ENCODE measurements around the gene TECRL. TPM values are rescaled to one million over a fixed set of nuclear protein-coding genes. Genes with fewer than 3 reads are reported as not detected.

TECRL gene
- total and polyA plus RNA-seq, 2 of the 4 experiments (the other 2 are of a cell fraction): not detected

GRCh38 chr4:64368741-64369140 lies 40.5 kb downstream of the TECRL start:
- no CpG with 5 or more reads among the region's 1 CpG for WGBS, 2 experiments (ENCODE audit: extremely low coverage in 2 of 2, insufficient read length in 1 of 2)
- H3K9ac ChIP-seq (ENCODE audit: low read depth, low read length): no peak overlapping the region

More at GRCh38 chr4:64368741-64369140, 40.5 kb downstream of the TECRL start:
- Histone ChIP-seq H3K4me1 (ENCODE audit: control insufficient read depth, insufficient read depth, low read length) (no peaks in the 10 kb centered on the region), H3K4me2 (ENCODE audit: low read depth, low read length) (no peak overlapping the region), H3K9me1 (ENCODE audit: insufficient read depth, low read length) (no peaks in the 10 kb centered on the region), H3K23ac (ENCODE audit: low read depth, low read length) (no peak overlapping the region), H4K5ac (ENCODE audit: low read depth, low read length) (no peak overlapping the region), H3K27ac (ENCODE audit: insufficient read depth, low read length) (no peak overlapping the region), H2AK5ac (ENCODE audit: low read depth, low read length) (no peak overlapping the region), H3K4ac (ENCODE audit: low read depth, low read length) (no peak overlapping the region), H2BK15ac (ENCODE audit: low read depth, low read length) (no peak overlapping the region), H3K79me1 (ENCODE audit: low read depth in 1 of 2, low read length in 2 of 2) (no peaks in the 10 kb centered on the region), H3K4me3 (ENCODE audit: insufficient read depth, low read depth, low read length) (no peak overlapping the region), H2BK5ac (ENCODE audit: low read depth, low read length, poor library complexity, severe bottlenecking) (no peak overlapping the region), H2AFZ (replicated peaks; ENCODE audit: low read length, poor library complexity) (no peak overlapping the region), H3K27me3 (ENCODE audit: control insufficient read depth, insufficient read depth, low read length) (no peaks in the 10 kb centered on the region), H3K56ac (ENCODE audit: extremely low read depth, insufficient read depth, low read length) (no peak overlapping the region), H3K18ac (ENCODE audit: low read depth, low read length) (no peak overlapping the region), H3K36me3 (ENCODE audit: control insufficient read depth, insufficient read depth, low read length) (no peaks in the 10 kb centered on the region), H2BK20ac (ENCODE audit: low read depth, low read length) (no peak overlapping the region), H4K20me1 (ENCODE audit: insufficient read depth, low read length) (no peaks in the 10 kb centered on the region), H4K8ac (ENCODE audit: low read depth in 2 of 2, low read length in 2 of 2) (no peak overlapping the region), H2BK120ac (ENCODE audit: low read depth, low read length) (no peak overlapping the region), H4K91ac (ENCODE audit: insufficient read depth, low read depth, low read length) (no peak overlapping the region), H3K9me3 (ENCODE audit: control insufficient read depth, insufficient read depth, low read length) (no peaks in the 10 kb centered on the region), H3K14ac (replicated peaks; ENCODE audit: low read depth, low read length) (no peak overlapping the region), H2AK9ac (replicated peaks; ENCODE audit: low read depth, low read length, poor library complexity) (no peak overlapping the region)
- DNase-seq: no peak
- BruUV-seq (replicated peaks): no TSS peak
- TF ChIP-seq USF2 (IDR thresholded peaks at IDR 0.05; ENCODE audit: low read depth, low read length): no peak
- TF ChIP-seq RAD21 (IDR thresholded peaks at IDR 0.05; ENCODE audit: low read length): no peak
- TF ChIP-seq RCOR1 (IDR thresholded peaks at IDR 0.05; ENCODE audit: insufficient replicate concordance, low read length): no peak
- TF ChIP-seq MAZ (IDR thresholded peaks at IDR 0.05; ENCODE audit: borderline replicate concordance, low read depth, low read length): no peak
- no peak for TF ChIP-seq BHLHE40 (IDR thresholded peaks at IDR 0.05; ENCODE audit: low read depth, low read length)
- TF ChIP-seq POLR2A (IDR thresholded peaks at IDR 0.05; ENCODE audit: low read depth, low read length): no peak
- no peak for TF ChIP-seq CEBPB (IDR thresholded peaks at IDR 0.05; ENCODE audit: low read depth, low read length)
- no peak for TF ChIP-seq MAFK (IDR thresholded peaks at IDR 0.05; ENCODE audit: low read depth, low read length)
- TF ChIP-seq SMC3 (IDR thresholded peaks at IDR 0.05; ENCODE audit: low read depth, low read length): no peak
- TF ChIP-seq MXI1 (IDR thresholded peaks at IDR 0.05; ENCODE audit: borderline replicate concordance, low read depth, low read length): no peak
- TF ChIP-seq FOS (IDR thresholded peaks at IDR 0.05; ENCODE audit: low read depth, low read length): no peak
- dilution Hi-C loops (cut with HindIII; ENCODE audit: low sequenced_read_pairs, unreplicated experiment) (no loop called here), intact Hi-C loops (cut with micrococcal nuclease) (no loop called here), in situ Hi-C loops (cut with MboI; ENCODE audit: low sequenced_read_pairs) (no loop called here)
- ATAC-seq (ENCODE audit: low read depth): no peak
- CTCF ChIA-PET: no interaction called here
- POLR2A ChIA-PET (ENCODE audit: unreplicated experiment): no interaction called here
